Suprapubic skin (tissue), 4 donors: ENCODE results near the gene CCDC106. TPM values are rescaled to one million over a fixed set of nuclear protein-coding genes. Genes with fewer than 3 reads are reported as not detected.

Experiments used
- DNase-seq, 2 donors: peaks; one replicate each; pipeline ENCODE4 v3.0.0-alpha.2; 2019; ENCODE audit warnings: low spot score in 2 of 2
- H3K27ac ChIP-seq: fragments of 200-600 bp; sonication (generic); one replicate; pipeline ENCODE4 v1.5.1; 2019
- H3K27me3 ChIP-seq: fragments of 200-600 bp; sonication (generic); one replicate; pipeline ENCODE4 v1.5.1; 2019
- H3K36me3 ChIP-seq: fragments of 200-600 bp; sonication (generic); one replicate; pipeline ENCODE4 v1.5.1; 2019
- H3K4me1 ChIP-seq: fragments of 200-600 bp; sonication (generic); one replicate; pipeline ENCODE4 v1.5.1; 2019
- H3K4me3 ChIP-seq: fragments of 200-600 bp; sonication (generic); one replicate; pipeline ENCODE4 v1.5.1; 2019; ENCODE audit warnings: mild to moderate bottlenecking
- H3K9me3 ChIP-seq: fragments of 200-600 bp; sonication (generic); one replicate; pipeline ENCODE4 v1.5.1; 2019
- EP300 ChIP-seq: sonication (generic); formaldehyde crosslinking; IDR thresholded peaks from one replicate; pipeline ENCODE4 v1.6.1; 2017; ENCODE audit warnings: antibody characterized with exemption
- POLR2A ChIP-seq, 2 donors: fragments of 450-650 bp; IDR thresholded peaks; one replicate each; pipeline ENCODE4 v1.6.1; 2017; ENCODE audit warnings: antibody characterized with exemption in 2 of 2, mild to moderate bottlenecking in 2 of 2, moderate library complexity in 2 of 2
- POLR2AphosphoS5 ChIP-seq, 3 donors: sonication (generic); formaldehyde crosslinking; IDR thresholded peaks; one replicate each; pipeline ENCODE4 v1.6.1; 2017; ENCODE audit warnings: antibody characterized with exemption in 3 of 3
- WGBS: methylation state at CpG from one replicate; pipeline ENCODE4 v1.1.5; 2018; 5-methylcytosine and 5-hydroxymethylcytosine counted together
- total RNA-seq, 4 donors: library from RNA; depleted of rRNA; stranded (reverse); fragments of >200 nt; gene quantifications; one replicate each; pipeline ENCODE4 v1.1.0, GENCODE V29; 2016
- TF ChIP-seq, protein P1 (sequence below), 2 donors: fragments of 200-600 bp in 1 of 2; fragments of 450-650 bp in 1 of 2; sonication (generic) in 1 of 2; IDR thresholded peaks; one replicate each; pipeline ENCODE4 v1.5.1; 2016 to 2019; ENCODE audit warnings: antibody characterized with exemption in 2 of 2, mild to moderate bottlenecking in 1 of 2, moderate library complexity in 1 of 2

The CCDC106 gene
- total RNA-seq, 4 donors from 2014 or later = 6.2 to 18.3 (median 8.5) TPM

DNA sequence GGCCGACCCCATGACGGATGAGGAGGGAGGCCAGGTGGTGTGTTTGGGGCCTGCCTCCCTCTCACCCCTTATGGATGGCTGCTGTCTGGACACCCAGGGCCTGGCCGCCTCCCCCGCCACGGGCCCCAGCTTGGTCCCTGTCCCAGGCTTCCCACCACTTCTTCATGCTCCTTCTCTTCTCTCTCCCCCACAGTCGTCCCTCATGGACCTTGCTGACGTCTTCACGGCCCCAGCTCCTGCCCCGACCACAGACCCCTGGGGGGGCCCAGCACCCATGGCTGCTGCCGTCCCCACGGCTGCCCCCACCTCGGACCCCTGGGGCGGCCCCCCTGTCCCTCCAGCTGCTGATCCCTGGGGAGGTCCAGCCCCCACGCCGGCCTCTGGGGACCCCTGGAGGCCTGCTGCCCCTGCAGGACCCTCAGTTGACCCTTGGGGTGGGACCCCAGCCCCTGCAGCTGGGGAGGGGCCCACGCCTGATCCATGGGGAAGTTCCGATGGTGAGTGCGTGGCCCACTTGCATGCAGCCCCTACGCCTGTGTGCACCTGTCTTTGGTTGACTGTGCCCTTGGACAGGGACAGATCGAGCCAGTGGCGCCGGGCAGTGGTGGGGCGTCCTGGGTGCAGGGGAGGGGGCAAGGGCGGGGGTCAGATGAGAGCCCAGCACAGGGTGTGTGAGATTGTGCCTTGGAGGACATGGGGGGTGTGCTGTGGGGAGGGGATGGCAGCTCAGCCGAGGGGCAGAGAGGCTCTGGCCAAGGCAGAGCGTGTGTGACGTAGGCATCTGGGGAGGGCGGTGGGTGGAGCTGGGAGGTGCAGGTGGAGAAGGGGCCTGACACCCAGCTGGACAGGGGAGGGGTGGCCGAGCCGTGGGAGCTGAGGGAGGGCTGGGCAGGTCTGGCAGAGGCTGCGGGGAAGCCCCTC lies 43.8 kb downstream of the CCDC106 start:
- no peak overlapping the region for H3K27ac ChIP-seq
- WGBS = 90% methylated on average over 29 of the region's 31 CpGs
- peaks cover 94% of the 10 kb centered on the region for H3K36me3 ChIP-seq
- TF ChIP-seq POLR2AphosphoS5 (IDR thresholded peaks at IDR 0.05) (no peak), EP300 (no peak), POLR2A (IDR thresholded peaks at IDR 0.05) (no peak)
- TF ChIP-seq, protein P1, sequence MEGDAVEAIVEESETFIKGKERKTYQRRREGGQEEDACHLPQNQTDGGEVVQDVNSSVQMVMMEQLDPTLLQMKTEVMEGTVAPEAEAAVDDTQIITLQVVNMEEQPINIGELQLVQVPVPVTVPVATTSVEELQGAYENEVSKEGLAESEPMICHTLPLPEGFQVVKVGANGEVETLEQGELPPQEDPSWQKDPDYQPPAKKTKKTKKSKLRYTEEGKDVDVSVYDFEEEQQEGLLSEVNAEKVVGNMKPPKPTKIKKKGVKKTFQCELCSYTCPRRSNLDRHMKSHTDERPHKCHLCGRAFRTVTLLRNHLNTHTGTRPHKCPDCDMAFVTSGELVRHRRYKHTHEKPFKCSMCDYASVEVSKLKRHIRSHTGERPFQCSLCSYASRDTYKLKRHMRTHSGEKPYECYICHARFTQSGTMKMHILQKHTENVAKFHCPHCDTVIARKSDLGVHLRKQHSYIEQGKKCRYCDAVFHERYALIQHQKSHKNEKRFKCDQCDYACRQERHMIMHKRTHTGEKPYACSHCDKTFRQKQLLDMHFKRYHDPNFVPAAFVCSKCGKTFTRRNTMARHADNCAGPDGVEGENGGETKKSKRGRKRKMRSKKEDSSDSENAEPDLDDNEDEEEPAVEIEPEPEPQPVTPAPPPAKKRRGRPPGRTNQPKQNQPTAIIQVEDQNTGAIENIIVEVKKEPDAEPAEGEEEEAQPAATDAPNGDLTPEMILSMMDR (IDR thresholded peaks at IDR 0.05) = no peak
- no peak overlapping the region for H3K4me3 ChIP-seq
- no peaks in the 10 kb centered on the region for H3K27me3 ChIP-seq
- peaks cover 4% of the 10 kb centered on the region for H3K4me1 ChIP-seq
- peak in 1 of 2 donors; percentile 51 for DNase-seq
- H3K9me3 ChIP-seq = no peaks in the 10 kb centered on the region

DNA sequence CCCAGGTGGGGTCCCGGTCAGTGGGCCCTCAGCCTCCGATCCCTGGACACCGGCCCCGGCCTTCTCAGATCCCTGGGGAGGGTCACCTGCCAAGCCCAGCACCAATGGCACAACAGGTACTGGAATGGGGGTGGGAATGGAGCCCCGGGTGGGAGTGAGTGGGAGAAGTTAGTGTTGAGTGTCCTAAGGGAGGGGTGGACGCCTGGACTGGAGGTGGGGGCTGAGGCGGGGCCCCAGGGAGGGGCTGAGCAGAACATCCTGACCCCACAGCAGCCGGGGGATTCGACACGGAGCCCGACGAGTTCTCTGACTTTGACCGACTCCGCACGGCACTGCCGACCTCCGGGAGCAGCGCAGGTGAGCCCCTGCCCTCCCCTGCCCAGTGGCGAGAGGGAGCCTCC lies 44.7 kb downstream of the CCDC106 start:
- no peaks in the 10 kb centered on the region for H3K9me3 ChIP-seq
- WGBS = 96% methylated on average over 19 of the region's 19 CpGs
- peaks cover 4% of the 10 kb centered on the region for H3K4me1 ChIP-seq
- no peaks in the 10 kb centered on the region for H3K27me3 ChIP-seq
- DNase-seq = no peak
- no peak overlapping the region for H3K27ac ChIP-seq
- TF ChIP-seq EP300 = no peak
- no peak overlapping the region for H3K4me3 ChIP-seq
- peaks cover 95% of the 10 kb centered on the region for H3K36me3 ChIP-seq

DNA sequence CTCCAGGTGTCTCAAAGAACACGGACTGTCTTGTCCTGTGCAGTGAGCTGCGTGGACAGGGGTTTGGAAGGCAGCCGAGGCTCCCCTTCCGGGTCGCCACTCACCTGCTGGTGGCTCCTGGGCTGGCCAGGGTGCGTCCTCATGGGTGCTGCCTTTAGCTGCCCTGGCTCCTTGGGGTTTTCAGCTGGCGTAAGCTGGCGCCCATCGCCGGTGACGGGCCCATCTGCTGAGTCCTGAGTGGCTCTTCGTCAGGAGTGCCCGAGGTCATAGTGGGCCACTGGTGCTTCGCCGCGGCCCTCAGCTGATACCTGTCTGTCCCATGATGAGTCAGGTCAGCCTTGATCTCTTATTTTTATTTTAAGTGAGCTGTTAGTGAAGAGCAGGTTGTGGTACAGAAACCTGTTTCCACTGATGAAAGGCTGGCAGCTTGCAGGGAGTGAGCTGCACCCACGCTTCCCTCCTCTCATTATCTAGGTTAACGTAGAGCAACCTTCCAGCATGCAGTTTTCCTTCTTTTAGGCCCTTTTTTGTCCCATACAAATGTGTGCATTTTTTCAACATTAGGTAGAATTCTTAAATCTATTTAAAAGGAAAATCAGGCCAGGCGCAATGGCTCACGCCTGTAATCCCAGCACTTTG lies 45.4 kb downstream of the CCDC106 start:
- no peak for TF ChIP-seq POLR2A (IDR thresholded peaks at IDR 0.05)
- TF ChIP-seq, protein P1 (IDR thresholded peaks at IDR 0.05) = no peak
- TF ChIP-seq POLR2AphosphoS5 (IDR thresholded peaks at IDR 0.05) = no peak
- no peak for TF ChIP-seq EP300
- no peaks in the 10 kb centered on the region for H3K9me3 ChIP-seq
- H3K27me3 ChIP-seq = no peaks in the 10 kb centered on the region
- H3K27ac ChIP-seq = no peak overlapping the region
- 88% methylated on average over 13 of the region's 20 CpGs for WGBS
- no peak for DNase-seq
- no peak overlapping the region for H3K4me3 ChIP-seq
- peaks cover 96% of the 10 kb centered on the region for H3K36me3 ChIP-seq
- no peaks in the 10 kb centered on the region for H3K4me1 ChIP-seq

DNA sequence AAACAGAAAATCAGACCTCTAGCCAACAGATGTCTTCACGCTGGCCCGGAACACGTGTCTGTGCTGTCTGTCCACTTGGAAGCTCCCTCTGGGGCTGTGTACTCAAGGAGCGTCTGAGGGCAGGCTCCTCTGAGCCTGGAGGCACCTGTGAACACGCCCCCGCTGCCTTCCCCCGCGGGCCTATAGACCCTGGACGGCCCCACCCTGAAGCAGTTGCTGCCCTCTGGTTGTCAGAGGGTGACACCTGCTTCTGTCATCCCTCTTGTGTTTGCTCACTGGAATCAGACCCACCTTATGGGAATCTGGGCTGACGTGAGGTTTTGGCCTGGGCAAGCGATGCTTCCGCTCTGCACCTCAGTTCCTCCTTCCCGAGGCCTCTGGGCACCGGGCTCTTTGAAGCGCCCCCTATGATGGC lies 46.2 kb downstream of the CCDC106 start:
- 86% methylated on average over 12 of the region's 15 CpGs for WGBS

DNA sequence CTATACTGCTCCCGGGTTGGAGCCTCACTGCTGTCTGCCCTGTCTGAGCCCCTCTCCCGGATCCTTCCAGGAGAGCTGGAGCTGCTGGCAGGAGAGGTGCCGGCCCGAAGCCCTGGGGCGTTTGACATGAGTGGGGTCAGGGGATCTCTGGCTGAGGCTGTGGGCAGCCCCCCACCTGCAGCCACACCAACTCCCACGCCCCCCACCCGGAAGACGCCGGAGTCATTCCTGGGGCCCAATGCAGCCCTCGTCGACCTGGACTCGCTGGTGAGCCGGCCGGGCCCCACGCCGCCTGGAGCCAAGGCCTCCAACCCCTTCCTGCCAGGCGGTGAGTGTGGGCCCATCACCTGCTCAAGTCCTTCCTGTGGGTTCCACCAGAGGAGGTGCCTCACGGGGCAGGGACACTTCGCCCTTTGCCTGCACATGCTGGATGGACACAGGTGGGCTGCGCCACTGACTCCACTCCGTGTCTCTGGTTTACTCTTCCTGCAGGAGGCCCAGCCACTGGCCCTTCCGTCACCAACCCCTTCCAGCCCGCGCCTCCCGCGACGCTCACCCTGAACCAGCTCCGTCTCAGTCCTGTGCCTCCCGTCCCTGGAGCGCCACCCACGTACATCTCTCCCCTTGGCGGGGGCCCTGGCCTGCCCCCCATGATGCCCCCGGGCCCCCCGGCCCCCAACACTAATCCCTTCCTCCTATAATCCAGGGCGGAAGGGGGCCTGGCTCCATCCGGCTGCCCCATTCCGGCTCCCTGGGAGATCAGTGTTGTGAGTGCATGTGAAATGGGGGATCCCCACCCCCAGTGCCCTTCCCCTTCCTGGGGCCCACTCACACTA lies 46.9 kb downstream of the CCDC106 start:
- Histone ChIP-seq H3K36me3 (peaks cover 89% of the 10 kb centered on the region), H3K27me3 (no peaks in the 10 kb centered on the region)

More for the DNA sequence above, 46.2 kb downstream of the CCDC106 start:
- Histone ChIP-seq H3K4me3 (no peak overlapping the region), H3K27me3 (no peaks in the 10 kb centered on the region), H3K4me1 (no peaks in the 10 kb centered on the region), H3K36me3 (peaks cover 96% of the 10 kb centered on the region), H3K27ac (no peak overlapping the region), H3K9me3 (no peaks in the 10 kb centered on the region)
- DNase-seq = no peak
- TF ChIP-seq, protein P1 (IDR thresholded peaks at IDR 0.05) = no peak
- no peak for TF ChIP-seq EP300

More for the DNA sequence above, 46.9 kb downstream of the CCDC106 start:
- H3K9me3 ChIP-seq = no peaks in the 10 kb centered on the region
- no peak overlapping the region for H3K4me3 ChIP-seq
- H3K27ac ChIP-seq = no peak overlapping the region
- TF ChIP-seq EP300 (no peak), POLR2AphosphoS5 (IDR thresholded peaks at IDR 0.05) (no peak), POLR2A (IDR thresholded peaks at IDR 0.05) (no peak)
- TF ChIP-seq, protein P1 (IDR thresholded peaks at IDR 0.05) = no peak
- DNase-seq = peak in 1 of 2 donors; percentile 50
- WGBS = 92% methylated on average over 16 of the region's 37 CpGs
- H3K4me1 ChIP-seq = no peaks in the 10 kb centered on the region
